Endothelial cell (in vitro differentiated cells): ENCODE results near the gene MRPS23. TPM values are rescaled to one million over a fixed set of nuclear protein-coding genes. Genes with fewer than 3 reads are reported as not detected.
A peak's percentile ranks its signal among the peaks of the same experiment; 100 is the strongest.

Experiments
- DNase-seq: peaks from one replicate; pipeline ENCODE4 v3.0.0; 2021; ENCODE audit warnings: low spot score
- H3K27ac Mint-ChIP-seq: one replicate; pipeline ENCODE4 v1.8.0; 2021; ENCODE audit warnings: mixed read lengths, inconsistent platforms; ENCODE audit not compliant: unreplicated experiment
- H3K27me3 Mint-ChIP-seq: one replicate; pipeline ENCODE4 v1.8.0; 2021; ENCODE audit warnings: mild to moderate bottlenecking, moderate library complexity, mixed read lengths, inconsistent platforms; ENCODE audit not compliant: unreplicated experiment
- H3K36me3 Mint-ChIP-seq: one replicate; pipeline ENCODE4 v1.8.0; 2021; ENCODE audit warnings: mild to moderate bottlenecking, low read depth, mixed read lengths, inconsistent platforms; ENCODE audit not compliant: unreplicated experiment
- H3K4me1 Mint-ChIP-seq: one replicate; pipeline ENCODE4 v1.8.0; 2021; ENCODE audit warnings: mild to moderate bottlenecking, mixed read lengths, inconsistent platforms; ENCODE audit not compliant: unreplicated experiment
- H3K4me3 Mint-ChIP-seq: one replicate; pipeline ENCODE4 v1.8.0; 2021; ENCODE audit warnings: mild to moderate bottlenecking, mixed read lengths, inconsistent platforms; ENCODE audit not compliant: unreplicated experiment
- H3K9me3 Mint-ChIP-seq: one replicate; pipeline ENCODE4 v1.8.0; 2021; ENCODE audit warnings: mixed read lengths, inconsistent platforms; ENCODE audit not compliant: unreplicated experiment
- total RNA-seq: library from RNA; stranded (reverse); fragmentation: NEBNext Ultra II Directional; extraction: Animal tissue kit (Norgen Biotek cat#: 25700); gene quantifications from one replicate; pipeline ENCODE4 v1.2.1, GENCODE V29; 2021; ENCODE audit not compliant: unreplicated experiment
- TF ChIP-seq, protein P1 (sequence below): fragments of 200-600 bp; sonication (generic); IDR thresholded peaks from one replicate; pipeline ENCODE4 v1.5.0; 2021; ENCODE audit warnings: antibody characterized with exemption; ENCODE audit not compliant: unreplicated experiment

The MRPS23 gene
- total RNA-seq, 1 donor from 2014 or later, result 39.3 TPM

DNA sequence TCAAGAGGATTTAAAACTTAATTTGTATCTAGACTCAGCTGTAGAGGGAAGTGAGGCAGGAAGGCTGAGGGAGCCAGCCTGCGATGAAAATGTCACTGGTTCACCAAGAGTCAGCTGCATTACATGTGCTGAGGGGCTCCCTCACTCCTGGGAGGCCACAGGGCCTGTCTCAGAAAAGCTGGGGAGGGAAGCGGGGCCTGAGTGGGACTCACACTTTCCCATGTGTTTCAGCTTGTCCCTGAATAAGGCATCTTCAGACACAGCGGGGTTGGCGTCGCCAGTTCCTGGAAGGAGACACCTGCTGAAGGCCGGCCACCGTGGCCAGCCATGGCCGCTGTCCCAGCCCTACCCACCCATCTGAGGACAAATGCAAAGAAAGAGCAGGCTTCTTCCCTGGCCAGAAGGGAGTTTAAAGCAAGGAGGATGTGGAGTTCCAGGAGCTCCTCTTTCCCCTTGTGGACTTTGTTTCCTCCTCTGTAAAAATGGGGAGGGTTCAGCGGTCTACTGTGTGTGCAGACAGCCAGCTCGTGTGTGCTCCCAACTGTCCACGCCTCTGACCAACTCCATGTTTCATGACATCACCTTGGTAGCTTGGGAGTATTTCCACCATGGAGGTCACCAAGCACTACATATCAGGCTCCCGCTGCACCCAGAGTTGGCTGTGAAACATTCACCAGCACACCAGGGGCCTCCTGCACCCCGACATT is 19.2 kb upstream of the MRPS23 start:
- Mint-ChIP-seq H3K4me3 (no peak overlapping the region), H3K27ac (peak overlapping the region; percentile 11), H3K9me3 (no peaks in the 10 kb centered on the region), H3K27me3 (peaks cover 19% of the 10 kb centered on the region), H3K4me1 (peaks cover 46% of the 10 kb centered on the region), H3K36me3 (peaks cover 15% of the 10 kb centered on the region)
- TF ChIP-seq, protein P1, sequence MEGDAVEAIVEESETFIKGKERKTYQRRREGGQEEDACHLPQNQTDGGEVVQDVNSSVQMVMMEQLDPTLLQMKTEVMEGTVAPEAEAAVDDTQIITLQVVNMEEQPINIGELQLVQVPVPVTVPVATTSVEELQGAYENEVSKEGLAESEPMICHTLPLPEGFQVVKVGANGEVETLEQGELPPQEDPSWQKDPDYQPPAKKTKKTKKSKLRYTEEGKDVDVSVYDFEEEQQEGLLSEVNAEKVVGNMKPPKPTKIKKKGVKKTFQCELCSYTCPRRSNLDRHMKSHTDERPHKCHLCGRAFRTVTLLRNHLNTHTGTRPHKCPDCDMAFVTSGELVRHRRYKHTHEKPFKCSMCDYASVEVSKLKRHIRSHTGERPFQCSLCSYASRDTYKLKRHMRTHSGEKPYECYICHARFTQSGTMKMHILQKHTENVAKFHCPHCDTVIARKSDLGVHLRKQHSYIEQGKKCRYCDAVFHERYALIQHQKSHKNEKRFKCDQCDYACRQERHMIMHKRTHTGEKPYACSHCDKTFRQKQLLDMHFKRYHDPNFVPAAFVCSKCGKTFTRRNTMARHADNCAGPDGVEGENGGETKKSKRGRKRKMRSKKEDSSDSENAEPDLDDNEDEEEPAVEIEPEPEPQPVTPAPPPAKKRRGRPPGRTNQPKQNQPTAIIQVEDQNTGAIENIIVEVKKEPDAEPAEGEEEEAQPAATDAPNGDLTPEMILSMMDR, result no peak
- no peak for DNase-seq

DNA sequence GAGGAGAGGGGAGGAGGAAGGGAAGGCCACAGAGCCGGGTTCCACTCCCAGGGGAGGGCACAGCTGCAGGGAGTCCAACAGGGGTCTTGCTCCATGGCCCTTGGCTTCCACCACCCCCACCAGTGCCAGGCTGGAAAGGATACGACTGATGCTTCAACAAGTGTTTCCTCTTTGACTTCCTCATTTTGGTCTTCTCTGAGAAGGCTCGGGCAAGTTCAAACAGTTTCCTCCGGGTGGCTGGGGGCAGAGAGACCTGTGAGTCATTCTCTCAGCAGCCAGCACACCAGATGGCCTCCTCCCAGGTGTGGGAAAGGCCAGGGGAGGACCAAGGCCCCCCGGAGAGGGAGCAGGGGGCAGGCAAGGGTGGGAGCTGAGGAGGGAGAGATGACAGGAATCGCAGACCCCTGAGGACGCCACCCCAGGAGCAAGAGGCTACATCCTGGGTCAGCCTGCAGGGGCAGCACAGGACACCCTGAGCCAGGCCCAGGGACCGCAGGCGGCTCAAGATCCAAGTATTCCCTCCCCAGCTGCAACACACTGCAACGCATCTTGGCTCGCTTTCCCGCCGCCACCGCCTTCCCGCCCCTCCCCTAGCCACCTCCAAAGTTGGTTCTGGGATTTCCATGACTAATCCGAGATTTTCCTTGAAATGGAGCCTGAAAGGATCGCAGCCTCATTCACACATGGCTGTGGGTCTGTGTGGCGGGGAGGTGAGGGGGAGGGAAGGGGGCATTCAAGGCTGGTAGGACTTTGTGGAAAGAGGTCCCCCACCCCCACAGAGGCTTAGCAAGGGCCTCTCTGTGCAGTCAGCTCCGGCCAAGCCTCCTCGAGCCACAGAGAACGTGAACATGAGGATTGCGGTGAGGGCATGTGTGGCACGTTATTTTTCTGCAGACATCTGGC is 18.4 kb upstream of the MRPS23 start:
- DNase-seq, result no peak
- Mint-ChIP-seq H3K27me3 (peaks cover 20% of the 10 kb centered on the region), H3K4me3 (peak overlapping the region; percentile 85), H3K27ac (peak overlapping the region; percentile 11), H3K4me1 (peaks cover 41% of the 10 kb centered on the region), H3K36me3 (peaks cover 15% of the 10 kb centered on the region), H3K9me3 (no peaks in the 10 kb centered on the region)
- TF ChIP-seq, protein P1, result no peak

DNA sequence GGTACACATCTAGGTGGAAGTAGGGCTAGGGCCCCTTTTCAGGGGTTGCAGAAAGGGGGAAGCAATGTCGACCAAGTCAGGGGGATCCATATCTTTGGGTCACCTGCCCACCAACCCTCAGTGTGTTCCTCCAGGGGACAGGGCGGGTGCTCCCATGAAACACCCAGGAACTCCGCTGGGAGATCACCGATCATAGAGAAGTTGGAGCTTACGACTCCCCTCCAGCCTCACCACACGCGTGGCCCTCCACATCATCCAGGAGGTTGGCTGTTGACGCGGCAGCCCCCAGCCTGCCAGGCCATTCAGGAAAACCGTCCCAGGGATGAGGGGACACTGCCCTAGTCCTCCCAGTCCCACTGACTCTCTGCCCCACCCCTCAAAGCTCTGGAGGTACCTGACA is 17.3 kb upstream of the MRPS23 start:
- no peak overlapping the region for H3K4me3 Mint-ChIP-seq
- TF ChIP-seq, protein P1, result no peak
- no peak for DNase-seq
- H3K4me1 Mint-ChIP-seq, result peaks cover 33% of the 10 kb centered on the region
- H3K9me3 Mint-ChIP-seq, result no peaks in the 10 kb centered on the region
- H3K36me3 Mint-ChIP-seq, result peaks cover 15% of the 10 kb centered on the region
- no peak overlapping the region for H3K27ac Mint-ChIP-seq
- peaks cover 23% of the 10 kb centered on the region for H3K27me3 Mint-ChIP-seq

DNA sequence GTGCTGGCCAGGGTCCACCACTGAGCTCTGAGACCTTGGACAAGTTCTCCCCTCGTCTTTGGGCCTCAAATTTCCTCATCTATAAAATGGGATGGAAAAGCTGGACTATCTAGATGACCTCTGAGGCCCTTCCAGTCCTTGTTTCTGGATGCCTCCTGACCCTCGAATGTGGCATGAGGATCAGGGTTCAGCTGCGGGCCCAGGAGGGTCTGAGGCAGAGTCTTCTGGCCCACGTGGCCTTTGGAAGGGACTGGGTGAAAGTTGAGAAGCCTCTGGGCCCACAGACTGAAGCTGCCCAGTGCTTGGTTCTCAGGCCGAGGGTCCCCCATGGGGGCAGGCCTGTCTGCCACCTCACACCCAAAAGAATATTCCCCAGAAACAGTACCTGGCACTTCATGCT is 16.9 kb upstream of the MRPS23 start:
- H3K36me3 Mint-ChIP-seq, result peaks cover 15% of the 10 kb centered on the region
- DNase-seq, result no peak
- H3K9me3 Mint-ChIP-seq, result no peaks in the 10 kb centered on the region
- peaks cover 23% of the 10 kb centered on the region for H3K27me3 Mint-ChIP-seq
- H3K4me1 Mint-ChIP-seq, result peaks cover 30% of the 10 kb centered on the region
- TF ChIP-seq, protein P1, result no peak
- no peak overlapping the region for H3K4me3 Mint-ChIP-seq
- no peak overlapping the region for H3K27ac Mint-ChIP-seq

DNA sequence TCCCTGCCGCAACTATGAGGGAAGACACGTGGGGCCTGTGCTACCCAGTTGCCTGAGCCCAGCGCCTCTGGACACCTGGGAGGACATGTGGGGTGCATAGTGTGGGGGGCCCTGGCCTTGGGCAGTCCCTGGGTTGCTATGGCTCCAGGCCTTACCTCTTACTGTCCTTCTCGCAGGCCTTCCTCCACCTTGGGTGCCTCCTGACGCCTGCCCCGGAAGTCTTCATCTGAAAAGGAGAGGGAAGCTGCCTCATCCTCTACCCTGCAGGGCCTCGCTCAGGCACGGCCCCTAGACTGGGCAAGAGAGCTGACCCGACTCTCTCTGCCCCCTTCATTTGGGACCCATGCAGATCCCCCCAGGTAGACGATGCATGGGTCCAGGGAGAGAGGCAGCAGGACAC is 16.5 kb upstream of the MRPS23 start:
- peaks cover 15% of the 10 kb centered on the region for H3K36me3 Mint-ChIP-seq
- H3K4me3 Mint-ChIP-seq, result no peak overlapping the region
- DNase-seq, result no peak
- no peaks in the 10 kb centered on the region for H3K9me3 Mint-ChIP-seq
- no peak overlapping the region for H3K27ac Mint-ChIP-seq
- H3K27me3 Mint-ChIP-seq, result peaks cover 23% of the 10 kb centered on the region
- peaks cover 30% of the 10 kb centered on the region for H3K4me1 Mint-ChIP-seq
- TF ChIP-seq, protein P1, result no peak
